Measurements from ENCODE around the gene CCDC127. TPM values are rescaled to one million over a fixed set of nuclear protein-coding genes. Genes with fewer than 3 reads are reported as not detected.
A peak's percentile ranks its signal among the peaks of the same experiment; 100 is the strongest.

The CCDC127 gene
- total RNA-seq, 1 donor from 2014 or later: 2.9 TPM

GRCh38 chr5:153256-153655 lies 64.7 kb downstream of the CCDC127 start:
- Histone ChIP-seq H3K36me3 (ENCODE audit: control insufficient read depth, insufficient read depth, low read length) (no peaks in the 10 kb centered on the region), H3K27me3 (ENCODE audit: control insufficient read depth, insufficient read depth, low read length) (peaks cover 2% of the 10 kb centered on the region), H3K4me3 (ENCODE audit: low read depth, low read length) (no peak overlapping the region)
- FAIRE-seq: no peak
- DNase-seq (ENCODE audit: low read depth): peak; percentile 65
- TF ChIP-seq CTCF (IDR thresholded peaks at IDR 0.05; ENCODE audit: insufficient read depth, low read length, severe bottlenecking): no peak

GRCh38 chr5:152077-152476 lies 65.9 kb downstream of the CCDC127 start:
- H3K27me3 ChIP-seq (ENCODE audit: control insufficient read depth, insufficient read depth, low read length): peaks cover 2% of the 10 kb centered on the region
- FAIRE-seq (no peak), DNase-seq (ENCODE audit: low read depth) (no peak)
- no peaks in the 10 kb centered on the region for H3K36me3 ChIP-seq (ENCODE audit: control insufficient read depth, insufficient read depth, low read length)
- no peak overlapping the region for H3K4me3 ChIP-seq (ENCODE audit: low read depth, low read length)
- TF ChIP-seq CTCF (IDR thresholded peaks at IDR 0.05; ENCODE audit: insufficient read depth, low read length, severe bottlenecking): no peak

GRCh38 chr5:150746-151145 lies 67.2 kb downstream of the CCDC127 start:
- Histone ChIP-seq H3K4me3 (ENCODE audit: low read depth, low read length) (no peak overlapping the region), H3K36me3 (ENCODE audit: control insufficient read depth, insufficient read depth, low read length) (no peaks in the 10 kb centered on the region), H3K27me3 (ENCODE audit: control insufficient read depth, insufficient read depth, low read length) (peaks cover 3% of the 10 kb centered on the region)
- FAIRE-seq (no peak), DNase-seq (ENCODE audit: low read depth) (no peak)
- no peak for TF ChIP-seq CTCF (IDR thresholded peaks at IDR 0.05; ENCODE audit: insufficient read depth, low read length, severe bottlenecking)

- Histone ChIP-seq H3K36me3 (ENCODE audit: control insufficient read depth, insufficient read depth, low read length) (no peaks in the 10 kb centered on the region), H3K4me3 (ENCODE audit: low read depth, low read length) (no peak overlapping the region), H3K27me3 (ENCODE audit: control insufficient read depth, insufficient read depth, low read length) (peaks cover 2% of the 10 kb centered on the region)
- FAIRE-seq (peak; percentile 23), DNase-seq (ENCODE audit: low read depth) (peak; percentile 90)
- TF ChIP-seq CTCF (IDR thresholded peaks at IDR 0.05; ENCODE audit: insufficient read depth, low read length, severe bottlenecking): no peak
These were observed 68.0 kb downstream of the CCDC127 start for GRCh38 chr5:149745-150485.

GRCh38 chr5:147751-148150 lies 70.2 kb downstream of the CCDC127 start:
- no peak for TF ChIP-seq CTCF (IDR thresholded peaks at IDR 0.05; ENCODE audit: insufficient read depth, low read length, severe bottlenecking)
- H3K36me3 ChIP-seq (ENCODE audit: control insufficient read depth, insufficient read depth, low read length): no peaks in the 10 kb centered on the region
- no peak overlapping the region for H3K4me3 ChIP-seq (ENCODE audit: low read depth, low read length)
- H3K27me3 ChIP-seq (ENCODE audit: control insufficient read depth, insufficient read depth, low read length): peaks cover 2% of the 10 kb centered on the region
- FAIRE-seq (no peak), DNase-seq (ENCODE audit: low read depth) (no peak)

Other genes starting within 250 kb of the CCDC127 start
- gene PLEKHG4B, start 126.0 kb downstream of the CCDC127 start, total RNA-seq: not detected in 2 replicates
- gene LRRC14B, start 26.7 kb downstream of the CCDC127 start, total RNA-seq: not detected in 2 replicates
- gene SDHA, start 167 bp upstream of the CCDC127 start, total RNA-seq: 106 and 136 TPM in 2 replicates
- 189 and 195 TPM in 2 replicates for gene PDCD6, start 53.5 kb upstream of the CCDC127 start, total RNA-seq
- gene AHRR, start 103.6 kb upstream of the CCDC127 start, total RNA-seq: 0.51 and 0.53 TPM in 2 replicates
- 37.5 and 42.4 TPM in 2 replicates for gene EXOC3, start 225.0 kb upstream of the CCDC127 start, total RNA-seq